Bronchial smooth muscle cell (primary cell): ENCODE results near the gene ZC3H14. TPM values are rescaled to one million over a fixed set of nuclear protein-coding genes. Genes with fewer than 3 reads are reported as not detected.

Source experiments
- total RNA-seq: library from RNA; depleted of rRNA; stranded (reverse); fragments of >200 nt; gene quantifications from 2 replicates; pipeline ENCODE4 v1.2.1, GENCODE V29; 2014

Gene ZC3H14
- total RNA-seq = 36.9 and 48.9 TPM in 2 replicates

GRCh38 chr14:88562831-88563686, at the start of gene ZC3H14:
ZC3H14 (plus strand) TSS chr14:88563037; CDS start chr14:88563134, 97 bp downstream.

GRCh38 chr14:88554457-88555286, 8.2 kb upstream of the ZC3H14 start, which contains the start of gene PTPN21:
PTPN21 (minus strand) TSS chr14:88555007; CDS start chr14:88550417, 4,590 bp downstream.

Other genes with a start within 250 kb of the ZC3H14 start
- gene KCNK10, start 239.8 kb upstream of the ZC3H14 start, total RNA-seq = not detected in 2 replicates
- 11.8 and 13.8 TPM in 2 replicates for gene SPATA7, start 177.4 kb upstream of the ZC3H14 start, total RNA-seq
- gene PTPN21, start 8.0 kb upstream of the ZC3H14 start, total RNA-seq = 6.9 and 8.2 TPM in 2 replicates
- 0.09 and 0.32 TPM in 2 replicates for gene EML5, start 229.9 kb downstream of the ZC3H14 start, total RNA-seq